ENCODE measurements around the gene LIN37.
A peak's percentile ranks its signal among the peaks of the same experiment; 100 is the strongest.
"Not testable (repeated sequence)": the region's sequence is repeated elsewhere in the genome, so short reads cannot be mapped to it uniquely, and the experiment has no call there.

Gene LIN37

DNA sequence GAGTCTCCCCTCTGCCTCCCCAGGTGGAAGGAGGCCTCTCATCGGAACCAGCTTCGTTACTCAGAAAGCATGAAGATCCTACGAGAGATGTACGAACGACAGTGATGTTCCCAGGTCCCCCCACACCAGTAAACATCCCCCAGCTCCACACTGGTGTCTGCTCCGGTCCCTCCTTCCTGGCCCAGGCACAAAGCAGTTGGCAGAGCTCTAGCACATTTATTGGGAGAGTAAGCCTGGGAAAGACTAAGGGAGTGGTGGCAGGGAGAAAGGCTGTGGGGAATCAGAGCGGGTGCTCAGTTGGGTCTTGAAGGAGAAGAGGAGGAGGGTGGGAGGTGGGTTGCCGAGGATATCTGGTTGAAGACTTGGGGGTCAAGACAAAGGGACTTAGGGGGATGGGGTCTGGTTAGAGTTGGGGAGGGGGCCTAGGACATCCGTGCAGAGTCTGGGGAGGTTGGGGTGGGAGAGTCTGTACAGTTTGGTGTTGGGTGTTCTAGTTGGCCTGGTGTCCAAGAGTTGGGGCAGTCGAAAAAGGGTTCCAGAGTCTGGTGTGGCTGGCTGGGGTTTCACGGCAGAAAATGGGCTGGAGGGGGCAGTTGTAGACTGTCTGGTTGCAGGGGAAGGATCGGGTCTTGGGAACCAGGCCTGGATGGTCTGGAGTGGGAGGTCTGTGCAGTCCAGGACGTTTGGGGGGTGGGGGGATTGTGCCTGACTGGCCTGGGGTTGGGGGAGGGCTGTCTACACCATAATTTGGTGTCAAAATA is 6.2 kb downstream of the LIN37 start:
- DNase-seq: no peak

DNA sequence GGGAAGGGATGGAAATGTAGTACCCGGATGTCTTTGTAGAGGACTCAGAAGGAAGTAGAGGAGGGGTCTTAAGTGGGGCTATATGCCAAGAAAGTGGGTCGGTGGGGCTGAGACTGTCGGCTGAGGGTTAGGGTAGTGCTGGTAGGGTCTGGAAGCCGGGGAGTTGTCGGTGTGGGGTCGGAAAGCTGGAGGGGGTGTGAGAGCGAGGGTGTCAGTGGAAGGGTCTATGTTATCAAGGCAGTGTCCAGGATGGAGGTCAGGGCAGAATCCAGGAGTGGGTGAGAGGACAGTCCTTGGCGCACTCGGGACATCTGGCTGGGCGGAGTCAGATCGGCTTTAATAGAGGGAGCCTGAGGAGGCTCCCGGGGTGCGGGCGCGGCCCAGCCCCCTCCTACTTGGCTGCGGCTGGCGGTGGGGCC is 6.8 kb downstream of the LIN37 start:
- no peak for DNase-seq

DNA sequence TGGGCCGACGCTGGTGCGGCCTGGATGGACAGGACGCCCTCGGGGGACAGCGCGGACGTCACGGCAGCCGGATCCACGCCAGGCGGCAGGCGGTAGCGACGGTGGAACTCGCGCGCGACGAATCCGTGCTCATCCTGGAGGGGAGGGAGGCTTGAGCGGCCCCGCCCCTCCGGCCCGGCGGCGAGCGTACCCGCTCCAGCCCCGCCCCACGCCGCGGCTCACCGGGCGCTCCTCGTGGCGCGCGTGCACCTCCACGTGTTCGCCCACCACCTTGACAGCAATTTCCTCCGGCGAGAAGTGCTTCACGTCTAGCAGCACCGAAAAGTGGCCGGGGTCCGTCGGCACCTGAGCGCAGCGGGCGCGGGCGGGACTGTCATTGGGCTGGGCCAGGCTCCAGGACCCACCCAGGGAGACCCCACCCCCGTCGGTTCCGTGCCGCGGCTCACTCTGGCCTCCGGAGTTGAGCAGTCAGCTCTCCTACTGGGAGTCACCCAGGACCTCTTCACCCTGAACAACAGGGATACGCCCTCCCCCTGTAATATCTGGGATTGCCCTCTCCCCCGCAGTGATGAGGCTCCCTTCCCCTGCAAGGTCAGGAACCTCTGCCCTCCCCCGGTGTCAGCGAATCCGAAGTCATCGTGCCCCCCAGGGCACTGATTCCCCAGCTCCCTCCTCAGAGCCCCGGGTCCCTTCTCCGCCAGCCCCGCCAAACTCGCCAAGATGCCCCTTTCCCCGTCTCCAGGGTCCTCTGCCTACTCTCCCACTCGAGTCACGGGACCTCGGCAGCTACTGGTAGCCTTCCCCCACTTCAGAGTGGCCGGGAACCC is 7.4 kb downstream of the LIN37 start:
- DNase-seq: peak in 1 of 3 donors; percentile 47

DNA sequence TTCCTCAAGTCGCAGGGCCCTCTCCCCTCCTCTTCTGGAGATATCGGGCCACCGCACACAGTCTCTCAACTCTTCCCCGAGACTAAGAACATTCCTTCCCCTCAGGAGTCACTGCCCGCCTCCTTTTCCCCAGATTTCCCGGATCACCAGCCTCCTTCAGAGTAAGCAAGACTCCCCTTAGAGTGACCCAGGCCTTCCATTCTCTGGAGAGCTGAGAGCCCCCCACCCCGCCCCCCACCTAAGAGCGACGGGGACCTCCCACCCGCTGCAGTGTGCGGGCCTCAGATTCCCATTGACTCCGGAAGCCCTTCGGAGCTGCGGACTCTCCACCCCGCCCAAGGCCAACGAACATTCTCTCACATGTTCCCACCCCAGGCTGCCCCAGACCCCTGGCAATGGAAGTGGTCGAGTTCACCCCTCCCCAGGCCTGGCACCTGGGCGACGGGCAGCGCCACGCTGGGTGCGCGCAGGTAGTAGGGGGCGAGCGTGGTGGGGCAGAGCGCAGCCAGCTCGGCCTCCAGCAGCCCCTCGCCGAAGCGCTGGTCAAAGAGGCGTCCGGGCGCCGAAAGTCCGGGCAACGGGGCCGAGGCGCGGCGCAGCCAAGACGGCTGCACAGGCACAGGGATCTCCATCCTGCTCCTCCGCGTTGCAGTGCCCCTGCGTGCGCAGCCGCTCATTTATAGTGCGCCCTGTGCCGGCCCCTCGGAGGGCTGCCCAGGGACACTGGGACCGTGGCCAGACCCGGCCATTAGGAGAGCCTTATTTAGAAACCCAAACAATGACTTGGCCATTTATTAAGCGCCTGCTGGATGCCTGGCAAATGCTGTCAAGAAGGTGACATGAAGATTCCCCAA is 8.2 kb downstream of the LIN37 start, which contains the start of gene HSPB6:
Gene HSPB6, minus strand, starts transcription at position 653 of the 854 bp plus-strand sequence. Its CDS starts 21 bp downstream, at position 632.
- no peak for DNase-seq

DNA sequence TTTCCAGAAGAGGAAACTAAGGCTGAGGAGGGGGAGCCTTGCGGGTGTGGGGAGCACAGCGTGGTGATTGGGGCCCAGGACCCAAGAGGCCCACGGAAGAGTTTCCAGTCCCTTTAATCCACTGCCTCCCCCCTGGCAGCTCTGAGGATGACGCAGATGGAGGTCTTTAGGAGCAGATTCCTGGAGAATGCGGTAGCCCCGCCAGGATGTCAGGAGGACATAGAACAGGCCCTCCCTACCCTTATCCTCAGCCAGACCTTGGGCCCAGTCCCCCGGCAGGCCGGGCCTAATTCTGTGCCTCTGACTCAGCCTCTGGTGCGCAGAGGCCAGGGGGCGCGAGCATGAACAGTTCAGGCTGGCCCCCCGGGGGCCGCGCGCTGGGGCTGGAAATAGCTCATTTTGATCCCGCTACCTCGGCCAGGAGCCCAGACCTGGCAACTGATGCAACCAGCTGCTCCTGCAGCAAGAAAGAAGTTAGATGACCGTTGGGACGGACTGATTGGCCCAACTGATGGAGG is 8.9 kb downstream of the LIN37 start:
- peak; percentile 34 to 50 (median 37) for DNase-seq

DNA sequence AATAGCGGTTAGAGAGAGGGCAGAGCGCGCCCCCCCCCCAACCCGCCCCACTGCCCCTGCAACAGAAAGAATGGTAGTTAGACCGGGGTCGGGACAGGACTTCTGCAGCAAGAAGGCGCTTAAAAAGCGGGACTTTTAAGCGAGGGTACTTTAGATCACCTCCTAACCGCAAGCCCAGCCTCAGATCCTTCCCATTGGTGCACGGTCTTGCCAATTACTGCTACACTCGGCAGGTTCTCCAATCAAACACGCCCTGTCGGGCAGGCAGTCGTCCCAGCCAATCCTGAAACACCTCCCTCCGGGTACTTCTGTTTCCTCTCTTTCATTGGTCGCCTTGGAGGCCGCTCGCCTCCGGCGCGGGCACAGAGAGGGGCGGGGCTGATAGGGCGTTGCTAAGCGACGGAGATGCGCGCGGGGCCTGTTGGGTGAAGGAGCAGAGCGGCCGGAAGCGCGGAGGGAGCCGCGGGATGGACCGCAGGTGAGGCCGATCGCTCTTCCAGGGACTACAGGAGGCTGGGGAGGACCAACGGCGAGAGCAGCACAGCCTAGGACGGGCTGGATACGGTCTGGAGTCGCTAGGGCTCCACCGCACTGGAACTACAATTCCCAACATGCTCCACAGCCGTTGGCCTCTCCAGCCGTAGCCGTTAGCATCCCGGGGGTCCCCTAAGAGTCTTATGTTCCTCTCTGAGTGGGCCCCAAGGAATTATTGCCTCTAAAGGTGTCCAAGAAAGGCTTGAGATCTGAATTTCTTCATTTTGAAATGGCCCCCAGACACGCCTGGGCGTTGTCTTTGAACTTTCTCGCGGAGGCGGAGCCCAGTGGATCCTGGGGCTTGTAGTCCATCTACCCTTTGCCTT is 9.6 kb downstream of the LIN37 start, which contains the start of gene PROSER3:
Gene PROSER3, plus strand, starts transcription at position 428 of the 860 bp plus-strand sequence. Its CDS starts 40 bp downstream, at position 468.
- DNase-seq: peak; percentile 98 to 99 (median 99)

DNA sequence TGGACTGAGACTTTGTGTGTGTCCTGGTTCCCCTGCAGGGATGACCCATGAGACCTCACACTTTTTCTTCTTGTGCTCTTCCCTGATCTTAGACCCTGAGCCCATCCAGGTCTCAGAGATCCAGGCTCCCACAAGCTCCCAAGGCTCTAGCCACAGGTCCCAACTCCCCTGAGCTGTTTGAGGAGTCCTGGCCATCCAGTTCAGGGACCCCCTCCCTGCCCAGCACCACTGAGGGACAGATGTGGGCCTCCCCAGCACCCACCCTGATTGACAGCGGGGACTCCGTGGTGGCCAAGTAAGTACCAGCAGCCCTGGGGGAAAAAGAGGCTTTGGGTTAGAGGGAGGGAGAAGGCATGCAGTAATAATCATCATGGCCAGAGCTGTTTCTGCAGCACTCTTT is 11.3 kb downstream of the LIN37 start:
- no peak for DNase-seq

DNA sequence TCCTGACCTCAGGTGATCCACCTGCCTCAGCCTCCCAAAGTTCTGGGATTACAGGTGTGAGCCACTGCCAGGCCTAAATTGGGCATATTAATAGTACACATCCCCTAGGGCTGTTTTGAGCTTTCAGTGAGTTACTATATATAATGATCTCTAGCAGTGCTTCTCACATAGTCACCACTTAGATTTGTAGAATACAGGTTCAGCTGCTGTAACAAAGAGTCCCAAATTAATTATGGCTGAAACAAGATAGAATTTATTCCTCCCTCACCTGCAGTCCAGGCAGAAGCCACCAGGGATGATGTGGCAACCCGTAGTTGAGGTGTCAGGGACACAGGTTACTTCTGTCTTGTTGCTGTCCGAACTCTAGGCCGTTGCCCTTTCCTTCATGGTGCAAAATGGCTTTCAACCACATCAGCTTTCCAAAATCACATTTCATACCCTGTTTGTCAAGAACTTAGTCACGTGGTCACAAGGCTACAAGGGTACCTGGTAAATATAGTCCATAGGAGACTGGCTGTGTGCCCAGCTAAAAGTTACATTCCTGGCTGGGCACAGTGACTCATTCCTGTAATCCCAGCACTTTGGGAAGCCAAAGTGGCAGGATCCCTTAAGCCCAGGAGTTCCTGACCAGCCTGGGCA is 12.5 kb downstream of the LIN37 start:
- DNase-seq: no peak

DNA sequence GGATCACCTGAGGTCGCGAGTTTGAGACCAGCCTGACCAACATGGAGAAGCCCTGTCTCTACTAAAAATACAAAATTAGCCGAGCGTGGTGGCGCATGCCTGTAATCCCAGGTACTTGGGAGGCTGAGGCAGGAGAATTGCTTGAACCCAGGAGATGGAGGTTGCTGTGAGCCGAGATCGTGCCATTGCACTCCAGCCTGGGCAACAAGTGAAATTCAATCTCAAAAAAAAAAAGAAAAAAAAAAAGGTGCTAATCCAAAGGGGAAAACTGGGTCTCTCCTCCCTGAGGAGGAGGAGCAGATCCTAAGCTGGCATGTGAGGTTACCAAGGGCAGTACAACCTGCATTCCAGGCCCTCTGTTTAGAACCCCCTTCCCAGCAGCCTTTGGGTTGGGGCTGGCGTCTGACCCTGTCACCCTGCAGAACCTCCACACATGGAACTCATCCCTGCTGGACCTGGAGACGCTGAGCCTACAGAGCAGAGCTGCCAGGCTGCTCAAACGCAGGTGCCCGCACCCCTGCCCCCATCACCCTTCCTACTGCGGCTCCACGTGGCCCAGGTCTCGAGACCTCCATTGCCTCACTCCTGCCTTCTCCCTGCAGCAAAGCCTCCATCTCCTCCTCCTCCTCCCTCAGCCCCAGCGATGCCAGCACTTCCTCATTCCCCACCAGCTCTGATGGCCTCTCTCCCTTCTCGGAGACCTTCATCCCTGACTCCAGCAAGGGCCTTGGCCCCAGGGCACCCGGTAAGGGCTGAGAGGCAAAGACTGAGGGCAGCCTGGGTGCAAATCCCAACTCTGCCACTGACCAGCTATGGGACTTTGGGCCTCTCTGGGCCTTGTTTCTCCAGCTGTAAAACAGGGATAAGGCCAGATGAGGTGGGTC is 16.3 kb downstream of the LIN37 start:
- DNase-seq: no peak

DNA sequence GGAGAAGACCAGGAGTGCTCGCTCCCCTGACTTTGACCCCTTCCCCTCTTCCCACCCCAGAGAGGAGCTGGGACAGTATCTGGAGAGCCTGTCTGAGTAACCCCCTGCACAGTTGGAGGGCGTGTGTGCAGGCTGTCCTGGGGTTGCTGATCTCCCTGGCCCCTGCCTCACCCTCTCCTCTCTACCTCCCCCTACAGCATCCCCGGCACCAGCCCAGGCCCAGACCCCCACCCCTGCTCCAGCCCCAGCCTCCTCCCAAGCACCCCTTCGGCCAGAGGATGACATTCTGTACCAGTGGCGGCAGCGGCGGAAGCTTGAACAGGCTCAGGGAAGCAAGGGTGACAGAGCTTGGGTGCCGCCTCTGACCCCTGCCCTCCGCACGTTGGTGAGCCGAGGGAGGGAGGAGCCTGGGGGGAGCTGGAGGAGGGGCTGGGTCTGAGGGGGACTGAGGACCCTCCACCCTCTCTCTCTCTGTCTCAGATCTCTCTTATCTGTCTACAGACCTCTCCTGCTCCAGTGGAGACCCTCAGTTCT is 18.3 kb downstream of the LIN37 start:
- DNase-seq: no peak

DNA sequence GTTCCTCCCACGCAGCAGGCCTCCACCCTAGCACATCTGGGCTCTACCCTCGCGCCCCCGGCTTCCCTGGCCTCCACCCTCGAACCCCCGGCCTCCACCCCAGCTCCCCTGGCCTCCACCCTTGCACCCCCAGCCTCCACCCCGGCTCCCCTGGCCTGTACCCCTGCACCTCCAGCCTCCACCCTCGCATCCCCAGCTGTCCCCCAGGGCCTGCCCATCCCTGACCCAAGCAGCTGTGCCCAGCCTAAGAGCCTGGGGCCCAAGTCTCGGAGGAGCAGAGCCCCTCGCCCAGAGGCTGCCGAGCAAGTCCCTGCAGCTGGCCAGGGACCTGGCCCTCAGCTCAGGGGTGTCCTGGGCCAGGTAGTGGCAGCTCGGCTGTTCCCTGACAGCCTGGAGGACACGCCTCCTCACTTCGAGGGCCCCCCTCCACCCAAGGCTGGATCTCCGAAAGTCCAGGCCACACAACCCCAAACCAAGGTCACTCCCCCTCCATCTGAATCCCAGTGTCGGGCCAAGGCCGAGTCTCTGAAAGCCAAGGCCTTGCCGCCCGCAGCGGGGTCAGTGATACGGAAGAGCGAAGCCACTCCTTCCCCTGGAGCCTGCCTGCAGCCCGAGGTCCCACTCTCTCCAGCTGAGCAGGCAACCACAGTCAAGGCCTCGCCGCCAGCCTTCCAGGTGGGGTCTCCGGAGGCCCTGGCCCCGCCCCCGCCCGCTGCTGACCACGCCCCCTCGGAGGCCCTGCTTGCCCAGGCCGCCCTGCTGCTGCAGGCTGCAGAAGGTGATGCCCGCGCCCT is 19.1 kb downstream of the LIN37 start:
- DNase-seq: no peak

DNA sequence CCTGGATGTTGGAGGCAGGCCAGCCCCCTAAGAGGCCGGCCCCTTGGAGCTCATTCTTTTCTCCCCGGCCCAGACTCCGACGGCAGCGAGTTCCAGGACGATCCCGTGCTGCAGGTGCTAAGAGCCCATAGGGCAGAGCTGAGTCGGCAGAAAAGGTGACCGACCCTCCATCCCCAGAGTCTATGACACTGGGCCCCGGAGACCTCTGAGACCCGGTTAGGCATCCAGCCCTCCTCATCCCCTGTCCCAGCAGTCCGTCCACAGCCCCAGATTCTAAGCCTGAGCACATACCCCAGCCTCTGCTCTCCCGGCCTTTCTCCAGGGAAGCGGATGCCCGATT is 19.7 kb downstream of the LIN37 start:
- DNase-seq: no peak

DNA sequence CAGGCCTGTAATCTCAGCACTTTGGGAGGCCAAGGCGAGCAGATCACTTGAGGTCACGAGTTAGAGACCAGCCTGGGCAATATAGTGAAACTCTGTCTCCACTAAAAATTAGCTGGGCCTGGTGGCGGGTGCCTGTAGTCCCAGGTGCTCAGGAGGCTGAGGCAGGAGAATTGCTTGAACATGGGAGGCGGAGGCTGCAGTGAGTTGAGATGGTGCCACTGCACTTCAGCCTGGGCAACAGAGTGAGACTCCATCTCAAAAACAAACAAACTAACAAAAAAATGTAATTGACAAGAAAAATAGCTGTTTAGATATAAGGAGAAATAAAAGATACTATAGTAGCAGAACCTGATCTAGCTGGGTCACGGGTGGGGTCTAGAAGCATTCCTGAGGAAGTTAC is 24.0 kb downstream of the LIN37 start:
- DNase-seq: not testable (repeated sequence)

DNA sequence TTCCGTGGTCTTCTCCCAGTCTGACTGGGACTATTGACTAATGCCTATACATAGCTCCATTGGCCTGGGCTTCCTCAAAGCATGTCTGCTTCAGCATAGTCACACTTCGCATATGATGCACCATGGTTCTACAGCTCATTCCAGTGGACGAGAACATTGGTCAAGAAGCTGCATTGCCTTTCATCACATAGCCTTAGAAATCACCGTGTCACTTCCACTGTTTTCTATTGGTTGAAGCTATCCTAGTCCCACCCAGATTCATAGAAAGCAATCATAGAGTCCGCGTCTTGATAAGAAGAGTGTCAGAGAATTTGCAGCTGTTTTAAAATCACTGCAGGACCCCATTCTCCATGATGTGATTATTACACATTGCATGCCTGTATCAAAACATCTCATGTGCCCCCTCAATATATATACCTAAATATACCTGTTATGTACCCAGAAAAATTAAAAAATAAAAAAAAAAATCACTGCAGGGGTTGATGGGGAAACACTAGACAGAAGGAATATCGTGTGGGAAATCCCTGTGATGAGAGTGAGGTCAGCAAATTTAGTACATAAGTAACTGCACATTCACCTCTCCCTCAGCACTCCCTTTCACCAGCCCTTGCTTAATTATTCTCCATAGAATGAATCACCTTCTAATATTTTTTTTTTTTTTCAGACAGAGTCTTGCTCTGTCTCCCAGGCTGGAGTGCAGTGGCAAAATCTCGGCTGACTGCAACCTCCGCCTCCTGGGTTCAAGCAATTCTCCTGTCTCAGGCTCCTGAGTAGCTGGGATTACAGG is 24.8 kb downstream of the LIN37 start:
- peak; percentile 55 to 75 (median 66) for DNase-seq

DNA sequence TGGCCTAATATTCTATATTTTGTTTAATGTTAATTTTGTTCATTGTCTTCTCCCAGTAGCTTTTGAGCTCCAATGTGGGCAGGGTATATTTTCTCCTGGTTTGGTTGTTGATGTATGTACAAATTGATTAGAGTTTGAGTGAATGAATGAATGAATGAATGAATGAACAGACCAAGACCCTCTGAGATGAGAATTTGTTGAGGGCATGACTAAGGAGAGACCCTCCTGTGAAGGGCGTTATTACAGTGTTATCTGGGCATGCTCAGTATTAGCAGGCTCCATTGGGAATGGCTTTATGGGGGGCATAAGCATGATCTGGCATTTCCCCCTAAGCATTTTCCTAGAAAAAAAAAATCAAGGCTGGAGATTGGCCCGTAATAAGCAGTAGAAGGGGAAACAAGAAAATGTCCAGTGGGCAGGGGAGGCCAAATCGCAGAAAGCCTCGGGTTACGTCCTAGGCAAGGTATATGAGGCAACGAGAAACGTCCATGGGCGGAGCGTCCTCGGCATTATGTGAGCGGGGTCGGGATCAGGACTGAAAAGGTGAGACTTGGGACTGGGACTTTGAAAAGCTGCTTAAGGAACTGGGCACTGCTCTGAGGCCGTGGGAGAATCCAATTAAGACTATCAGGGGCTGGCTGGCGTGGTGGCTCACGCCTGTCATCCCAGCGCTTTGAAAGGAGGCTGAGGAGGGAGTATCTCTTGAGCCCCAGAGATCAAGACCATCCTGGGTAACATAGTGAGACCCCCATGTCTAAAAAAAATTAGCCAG is 26.1 kb downstream of the LIN37 start:
- no peak for DNase-seq

DNA sequence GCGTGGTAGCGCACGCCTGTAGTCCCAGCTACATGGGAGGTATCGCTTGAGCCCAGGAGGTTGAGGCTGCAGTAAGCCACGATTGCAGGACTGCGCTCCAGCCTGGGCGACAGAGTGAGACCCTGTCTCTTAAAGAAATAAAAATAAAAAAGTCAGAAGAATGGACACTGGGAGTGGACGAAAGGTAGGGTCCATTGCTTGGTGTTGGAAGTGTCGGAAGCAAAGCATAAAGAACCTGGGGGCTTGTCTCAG is 26.6 kb downstream of the LIN37 start:
- DNase-seq: no peak

DNA sequence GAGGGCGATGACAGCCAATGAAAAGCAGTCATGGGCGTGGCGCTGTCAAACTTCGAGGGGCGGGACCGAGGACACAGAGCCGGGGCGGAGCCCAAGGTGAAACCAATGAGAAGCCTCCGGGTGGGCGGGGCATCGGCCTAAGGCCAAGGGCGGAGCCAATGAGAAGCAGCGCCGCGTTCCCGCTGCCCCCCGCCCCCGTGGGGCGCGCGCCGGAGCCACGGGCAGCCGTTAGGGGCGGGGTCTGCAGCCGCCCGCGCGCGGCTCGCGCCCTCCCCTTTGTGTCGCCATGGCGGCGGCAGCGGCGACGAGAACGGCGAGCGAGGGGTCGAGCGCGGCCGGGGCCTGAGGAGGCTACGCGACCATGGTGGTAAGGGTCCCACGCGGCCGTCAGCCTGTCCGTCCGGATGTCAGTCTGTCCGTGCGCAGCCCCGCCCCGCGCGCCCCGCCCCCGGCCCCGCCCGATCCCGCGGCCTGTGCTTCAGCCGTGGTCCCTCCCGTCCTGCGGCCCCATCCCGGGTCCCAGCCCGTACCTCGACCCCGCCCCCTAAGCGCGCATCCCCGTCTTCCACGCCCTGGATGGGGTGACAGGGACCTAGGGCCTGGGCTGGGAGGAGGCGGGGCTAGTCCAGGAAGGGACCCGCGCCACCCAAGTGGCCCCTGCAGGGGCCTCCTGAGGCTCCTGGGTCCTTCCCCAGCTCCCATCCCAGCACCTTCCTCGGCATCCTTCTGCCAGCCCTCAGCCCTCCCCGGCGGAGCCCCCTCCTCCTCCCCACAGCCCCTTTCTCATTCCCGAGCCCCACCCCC is 27.1 kb downstream of the LIN37 start, which contains the start of gene ARHGAP33:
Gene ARHGAP33, plus strand, starts transcription at position 267 of the 804 bp plus-strand sequence. Its CDS starts 95 bp downstream, at position 362.
- peak; percentile 100 for DNase-seq

Data from suppressor macrophage treated with lipopolysaccharide for 1 hour (primary cell).